ENCODE results near the gene SCARF2.

SCARF2 gene

DNA sequence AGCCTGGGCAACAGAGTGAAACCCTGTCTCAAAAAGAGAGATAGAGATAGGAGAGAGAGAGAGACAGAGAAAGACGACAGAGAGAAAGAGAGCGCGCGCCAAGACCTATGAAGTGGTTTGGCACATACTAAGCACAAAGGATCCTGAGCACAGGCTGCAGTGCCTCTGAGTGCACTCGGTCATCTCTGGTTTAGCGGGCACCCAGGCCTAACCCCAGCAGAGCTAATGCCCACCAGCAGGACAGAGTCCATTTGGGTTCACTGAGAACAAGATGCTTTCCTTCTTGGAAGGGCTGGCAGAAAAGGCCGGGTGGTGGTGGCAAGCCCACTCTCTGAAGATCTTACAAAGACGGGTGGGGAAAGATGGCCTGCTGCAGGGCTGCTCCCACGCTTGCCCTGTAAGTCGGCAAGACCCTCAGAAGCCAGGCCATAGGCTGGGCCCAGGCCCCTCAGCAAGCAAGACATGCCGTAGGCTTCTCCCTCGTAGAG lies 3.3 kb downstream of the SCARF2 start:
- no peaks in the 10 kb centered on the region for H3K4me1 ChIP-seq (ENCODE audit: control insufficient read depth, insufficient read depth, low read length)
- no peak overlapping the region for H3K27ac ChIP-seq (ENCODE audit: extremely low read depth, low read depth, low read length)
- H3K9me3 ChIP-seq (ENCODE audit: control insufficient read depth, insufficient read depth, low read depth, low read length): no peaks in the 10 kb centered on the region
- no peak overlapping the region for H3K4me3 ChIP-seq (ENCODE audit: low read depth, low read length)
- CTCF ChIA-PET: interaction anchor here (0.5 to 3.4 kb wide), 4 partner anchors 9 to 21 kb away, joined by 3 to 18 read pairs (median 10); no protein-coding TSS in a partner anchor
- no peak for TF ChIP-seq ZNF777 (tag by site-specific recombination; IDR thresholded peaks at IDR 0.05; ENCODE audit: borderline replicate concordance)
- H3K36me3 ChIP-seq (ENCODE audit: control insufficient read depth in 2 of 2, insufficient read depth in 1 of 2, low read length in 2 of 2): peaks cover 0 to 41% of the 10 kb centered on the region in 2 experiments; a peak in 1 of 3 replicates
- POLR2A ChIA-PET: interaction anchor here (0.9 kb wide), 1 partner anchor 11 kb away, joined by 3 read pairs; no protein-coding TSS in a partner anchor

GRCh38 chr22:20433686-20434241 lies 3.9 kb downstream of the SCARF2 start:
- CTCF ChIA-PET: interaction anchor here (0.5 to 3.4 kb wide), 5 partner anchors 8 to 22 kb away, joined by 3 to 18 read pairs (median 4); no protein-coding TSS in a partner anchor
- Histone ChIP-seq H3K4me1 (ENCODE audit: control insufficient read depth, insufficient read depth, low read length) (no peaks in the 10 kb centered on the region), H3K4me3 (ENCODE audit: low read depth, low read length) (no peak overlapping the region), H3K36me3 (ENCODE audit: control insufficient read depth in 2 of 2, insufficient read depth in 1 of 2, low read length in 2 of 2) (peaks cover 0 to 45% of the 10 kb centered on the region in 2 experiments; a peak in 1 of 3 replicates), H3K27ac (ENCODE audit: extremely low read depth, low read depth, low read length) (no peak overlapping the region), H3K9me3 (ENCODE audit: control insufficient read depth, insufficient read depth, low read depth, low read length) (no peaks in the 10 kb centered on the region)
- TF ChIP-seq ZBTB49 (tag by site-specific recombination; IDR thresholded peaks at IDR 0.05; ENCODE audit: low read depth) (no peak), ZBTB48 (tag by site-specific recombination; IDR thresholded peaks at IDR 0.05) (no peak), ZNF664 (tag by site-specific recombination; IDR thresholded peaks at IDR 0.05) (no peak), ZNF132 (tag by site-specific recombination; IDR thresholded peaks at IDR 0.05; ENCODE audit: borderline replicate concordance) (no peak), ZNF214 (tag by site-specific recombination; IDR thresholded peaks at IDR 0.05; ENCODE audit: borderline replicate concordance) (no peak), ELK4 (IDR thresholded peaks at IDR 0.05; ENCODE audit: borderline replicate concordance, low read depth, low read length) (no peak), ZNF792 (tag by site-specific recombination; IDR thresholded peaks at IDR 0.05) (no peak), ZBTB1 (tag by site-specific recombination; IDR thresholded peaks at IDR 0.05) (no peak), ZNF473 (tag by site-specific recombination; IDR thresholded peaks at IDR 0.05) (no peak), ZNF350 (tag by site-specific recombination; IDR thresholded peaks at IDR 0.05) (no peak), ZNF501 (tag by site-specific recombination; IDR thresholded peaks at IDR 0.05) (no peak), WT1 (tag by site-specific recombination; IDR thresholded peaks at IDR 0.05) (no peak), ZNF510 (tag by site-specific recombination; IDR thresholded peaks at IDR 0.05; ENCODE audit: insufficient replicate concordance) (no peak), IKZF3 (tag by site-specific recombination; IDR thresholded peaks at IDR 0.05) (no peak), SALL2 (tag by site-specific recombination; IDR thresholded peaks at IDR 0.05; ENCODE audit: borderline replicate concordance) (no peak), ZNF623 (tag by site-specific recombination; IDR thresholded peaks at IDR 0.05) (no peak), ZNF768 (tag by site-specific recombination; IDR thresholded peaks at IDR 0.05) (no peak)
- TF ChIP-seq, protein P1, sequence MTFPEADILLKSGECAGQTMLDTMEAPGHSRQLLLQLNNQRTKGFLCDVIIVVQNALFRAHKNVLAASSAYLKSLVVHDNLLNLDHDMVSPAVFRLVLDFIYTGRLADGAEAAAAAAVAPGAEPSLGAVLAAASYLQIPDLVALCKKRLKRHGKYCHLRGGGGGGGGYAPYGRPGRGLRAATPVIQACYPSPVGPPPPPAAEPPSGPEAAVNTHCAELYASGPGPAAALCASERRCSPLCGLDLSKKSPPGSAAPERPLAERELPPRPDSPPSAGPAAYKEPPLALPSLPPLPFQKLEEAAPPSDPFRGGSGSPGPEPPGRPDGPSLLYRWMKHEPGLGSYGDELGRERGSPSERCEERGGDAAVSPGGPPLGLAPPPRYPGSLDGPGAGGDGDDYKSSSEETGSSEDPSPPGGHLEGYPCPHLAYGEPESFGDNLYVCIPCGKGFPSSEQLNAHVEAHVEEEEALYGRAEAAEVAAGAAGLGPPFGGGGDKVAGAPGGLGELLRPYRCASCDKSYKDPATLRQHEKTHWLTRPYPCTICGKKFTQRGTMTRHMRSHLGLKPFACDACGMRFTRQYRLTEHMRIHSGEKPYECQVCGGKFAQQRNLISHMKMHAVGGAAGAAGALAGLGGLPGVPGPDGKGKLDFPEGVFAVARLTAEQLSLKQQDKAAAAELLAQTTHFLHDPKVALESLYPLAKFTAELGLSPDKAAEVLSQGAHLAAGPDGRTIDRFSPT (tag by site-specific recombination; IDR thresholded peaks at IDR 0.05): no peak
- TF ChIP-seq, protein P2, sequence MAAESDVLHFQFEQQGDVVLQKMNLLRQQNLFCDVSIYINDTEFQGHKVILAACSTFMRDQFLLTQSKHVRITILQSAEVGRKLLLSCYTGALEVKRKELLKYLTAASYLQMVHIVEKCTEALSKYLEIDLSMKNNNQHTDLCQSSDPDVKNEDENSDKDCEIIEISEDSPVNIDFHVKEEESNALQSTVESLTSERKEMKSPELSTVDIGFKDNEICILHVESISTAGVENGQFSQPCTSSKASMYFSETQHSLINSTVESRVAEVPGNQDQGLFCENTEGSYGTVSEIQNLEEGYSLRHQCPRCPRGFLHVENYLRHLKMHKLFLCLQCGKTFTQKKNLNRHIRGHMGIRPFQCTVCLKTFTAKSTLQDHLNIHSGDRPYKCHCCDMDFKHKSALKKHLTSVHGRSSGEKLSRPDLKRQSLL (tag by site-specific recombination; IDR thresholded peaks at IDR 0.05): no peak
- TF ChIP-seq, protein P3, sequence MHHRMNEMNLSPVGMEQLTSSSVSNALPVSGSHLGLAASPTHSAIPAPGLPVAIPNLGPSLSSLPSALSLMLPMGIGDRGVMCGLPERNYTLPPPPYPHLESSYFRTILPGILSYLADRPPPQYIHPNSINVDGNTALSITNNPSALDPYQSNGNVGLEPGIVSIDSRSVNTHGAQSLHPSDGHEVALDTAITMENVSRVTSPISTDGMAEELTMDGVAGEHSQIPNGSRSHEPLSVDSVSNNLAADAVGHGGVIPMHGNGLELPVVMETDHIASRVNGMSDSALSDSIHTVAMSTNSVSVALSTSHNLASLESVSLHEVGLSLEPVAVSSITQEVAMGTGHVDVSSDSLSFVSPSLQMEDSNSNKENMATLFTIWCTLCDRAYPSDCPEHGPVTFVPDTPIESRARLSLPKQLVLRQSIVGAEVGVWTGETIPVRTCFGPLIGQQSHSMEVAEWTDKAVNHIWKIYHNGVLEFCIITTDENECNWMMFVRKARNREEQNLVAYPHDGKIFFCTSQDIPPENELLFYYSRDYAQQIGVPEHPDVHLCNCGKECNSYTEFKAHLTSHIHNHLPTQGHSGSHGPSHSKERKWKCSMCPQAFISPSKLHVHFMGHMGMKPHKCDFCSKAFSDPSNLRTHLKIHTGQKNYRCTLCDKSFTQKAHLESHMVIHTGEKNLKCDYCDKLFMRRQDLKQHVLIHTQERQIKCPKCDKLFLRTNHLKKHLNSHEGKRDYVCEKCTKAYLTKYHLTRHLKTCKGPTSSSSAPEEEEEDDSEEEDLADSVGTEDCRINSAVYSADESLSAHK (tag by site-specific recombination; IDR thresholded peaks at IDR 0.05): no peak
- POLR2A ChIA-PET: interaction anchor here (0.9 kb wide), 1 partner anchor 11 kb away, joined by 3 read pairs; no protein-coding TSS in a partner anchor

Measured in HEK293 (cell line).